CD14-positive monocyte (primary cell): ENCODE data around the gene SLC38A2. TPM values are rescaled to one million over a fixed set of nuclear protein-coding genes. Genes with fewer than 3 reads are reported as not detected.

Experiments used
- DNase-seq, 3 donors: peaks; one replicate each; pipeline ENCODE4 v3.0.0-alpha.2; 2011 to 2022
- H2AFZ ChIP-seq: 2 replicates; pipeline ENCODE4 v1.6.0; 2012; ENCODE audit warnings: mild to moderate bottlenecking, low read depth, low read length, inconsistent platforms; ENCODE audit not compliant: insufficient read depth, poor library complexity, severe bottlenecking
- H3K27ac ChIP-seq, 2 donors: 1 replicate in 1 of 2; 2 replicates in 1 of 2; pipeline ENCODE4 v1.5.1; 2012 to 2013; ENCODE audit warnings: low read length in 2 of 2, control low read depth in 1 of 2, inconsistent platforms in 1 of 2, low read depth in 1 of 2, mild to moderate bottlenecking in 1 of 2
- H3K27me3 ChIP-seq, 2 donors: one replicate each; pipeline versions ENCODE4 v1.6.0 to v1.6.1; 2011 to 2013; ENCODE audit warnings: low read length in 2 of 2; ENCODE audit not compliant: control insufficient read depth in 2 of 2, insufficient read depth in 2 of 2
- H3K36me3 ChIP-seq, 2 donors: replicated peaks in 1 of 2; 1 replicate in 1 of 2; 2 replicates in 1 of 2; pipeline versions ENCODE4 v1.5.1 to v1.6.1; 2012 to 2013; ENCODE audit warnings: low read length in 2 of 2, control low read depth in 1 of 2, inconsistent platforms in 1 of 2, mild to moderate bottlenecking in 1 of 2; ENCODE audit not compliant: insufficient read depth in 2 of 2, control insufficient read depth in 1 of 2
- H3K4me1 ChIP-seq, 2 donors: 1 replicate in 1 of 2; 2 replicates in 1 of 2; pipeline versions ENCODE4 v1.5.1 to v1.6.1; 2012 to 2013; ENCODE audit warnings: low read length in 2 of 2, control low read depth in 1 of 2, inconsistent platforms in 1 of 2, mild to moderate bottlenecking in 1 of 2, moderate library complexity in 1 of 2; ENCODE audit not compliant: insufficient read depth in 2 of 2, control insufficient read depth in 1 of 2
- H3K4me2 ChIP-seq: replicated peaks from 2 replicates; pipeline ENCODE3; 2012; ENCODE audit warnings: low read length, moderate library complexity, mild to moderate bottlenecking; ENCODE audit not compliant: poor library complexity, severe bottlenecking; ENCODE audit errors: extremely low read depth
- H3K4me3 ChIP-seq, 3 experiments: fragments of 200-600 bp in 1 of 3; sonication (generic) in 1 of 3; replicated peaks in 1 of 3; 1 replicate in 2 of 3; 2 replicates in 1 of 3; pipeline ENCODE4 v1.5.1; 2011 to 2013; ENCODE audit warnings: low read length in 3 of 3, mild to moderate bottlenecking in 3 of 3, control low read depth in 2 of 3, low read depth in 2 of 3, inconsistent platforms in 1 of 3, moderate library complexity in 1 of 3
- H3K79me2 ChIP-seq: 2 replicates; pipeline ENCODE4 v1.6.0; 2012; ENCODE audit warnings: mild to moderate bottlenecking, control low read depth, inconsistent platforms, low read length, moderate library complexity; ENCODE audit not compliant: insufficient read depth
- H3K9ac ChIP-seq: 2 replicates; pipeline ENCODE4 v1.6.0; 2017; ENCODE audit warnings: low read length, mild to moderate bottlenecking; ENCODE audit not compliant: insufficient read depth, poor library complexity, severe bottlenecking
- H3K9me3 ChIP-seq, 2 donors: replicated peaks in 1 of 2; 1 replicate in 1 of 2; 2 replicates in 1 of 2; pipeline versions ENCODE4 v1.5.1 to v1.6.1; 2012 to 2013; ENCODE audit warnings: low read length in 2 of 2, control low read depth in 1 of 2; ENCODE audit not compliant: control insufficient read depth in 1 of 2, insufficient read depth in 1 of 2
- H4K20me1 ChIP-seq: 2 replicates; pipeline ENCODE4 v1.6.0; 2012; ENCODE audit warnings: mild to moderate bottlenecking, low read length, control low read depth, moderate library complexity; ENCODE audit not compliant: insufficient read depth
- H3K27ac Mint-ChIP-seq, 7 donors: one replicate each; pipeline ENCODE4 v1.8.0; 2020; ENCODE audit warnings: mild to moderate bottlenecking in 7 of 7, mixed read lengths in 7 of 7, moderate library complexity in 6 of 7, inconsistent platforms in 2 of 7
- H3K27me3 Mint-ChIP-seq, 3 donors: one replicate each; pipeline ENCODE4 v1.8.0; 2021 to 2022; ENCODE audit warnings: low read depth in 3 of 3, mild to moderate bottlenecking in 3 of 3, mixed read lengths in 3 of 3, moderate library complexity in 3 of 3, inconsistent platforms in 1 of 3
- H3K36me3 Mint-ChIP-seq, 2 donors: one replicate each; pipeline ENCODE4 v1.8.0; 2020; ENCODE audit warnings: mixed read lengths in 2 of 2, inconsistent platforms in 1 of 2, mild to moderate bottlenecking in 1 of 2
- H3K4me1 Mint-ChIP-seq: one replicate; pipeline ENCODE4 v1.8.0; 2020; ENCODE audit warnings: mild to moderate bottlenecking, mixed read lengths
- H3K4me3 Mint-ChIP-seq, 2 donors: one replicate each; pipeline ENCODE4 v1.8.0; 2020; ENCODE audit warnings: mild to moderate bottlenecking in 2 of 2, mixed read lengths in 2 of 2, moderate library complexity in 1 of 2
- H3K9me3 Mint-ChIP-seq, 7 donors: one replicate each; pipeline ENCODE4 v1.8.0; 2020 to 2022; ENCODE audit warnings: mixed read lengths in 7 of 7, mild to moderate bottlenecking in 6 of 7, moderate library complexity in 6 of 7, inconsistent platforms in 2 of 7
- WGBS: methylation state at CpG from one replicate; pipeline ENCODE4 v1.1.5; 2013; ENCODE audit warnings: missing lambda C conversion rate; ENCODE audit not compliant: insufficient coverage; 5-methylcytosine and 5-hydroxymethylcytosine counted together
- intact Hi-C, 2 donors: fragments of 100-400 bp; cut with micrococcal nuclease; formaldehyde crosslinking; loops; one replicate each; pipeline versions ENCODE4 v1.15.0 to v1.15.1; 2023
- polyA plus RNA-seq, 3 donors: library from polyadenylated mRNA; depleted of rRNA in 1 of 3; unstranded in 2 of 3; stranded (reverse) in 1 of 3; fragments of 300-500 nt in 2 of 3; fragments of >200 nt in 1 of 3; fragmentation: Illumina TruSeq in 2 of 3; gene quantifications; 1 replicate in 2 of 3; 2 replicates in 1 of 3; pipeline ENCODE4 v1.2.3, GENCODE V29; 2012 to 2021
- TF ChIP-seq, protein P1 (sequence below): fragments of 200-600 bp; IDR thresholded peaks from one replicate; pipeline ENCODE4 v1.8.0; 2022; ENCODE audit warnings: antibody characterized with exemption, mild to moderate bottlenecking

SLC38A2 gene
- polyA plus RNA-seq, 3 donors = 33.8 to 116 (median 48.7) TPM

- H3K27me3 Mint-ChIP-seq = no peaks in the 10 kb centered on the region
- Histone ChIP-seq H3K27me3 (no peaks in the 10 kb centered on the region), H3K9ac (no peak overlapping the region), H3K9me3 (no peaks in the 10 kb centered on the region), H3K4me3 (peak overlapping the region in 1 of 3 experiments; percentile 86), H3K36me3 (no peaks in the 10 kb centered on the region), H4K20me1 (no peaks in the 10 kb centered on the region), H3K79me2 (peaks cover 30% of the 10 kb centered on the region), H2AFZ (no peak overlapping the region), H3K27ac (peak overlapping the region in 1 of 2 donors; percentile 96), H3K4me1 (peaks cover 59 to 67% of the 10 kb centered on the region in 2 donors), H3K4me2 (no peak overlapping the region)
- H3K27ac Mint-ChIP-seq = peak overlapping the region in 6 of 7 donors; percentile 77 to 98 (median 87)
- no peak for DNase-seq
- no peak overlapping the region for H3K4me3 Mint-ChIP-seq
- no peaks in the 10 kb centered on the region for H3K9me3 Mint-ChIP-seq
- intact Hi-C loops = loop anchor here in 1 of 2 donors (2.0 kb wide), 1 partner anchor 15 kb away; no protein-coding TSS in a partner anchor
- H3K4me1 Mint-ChIP-seq = peaks cover 60% of the 10 kb centered on the region
- TF ChIP-seq, protein P1, sequence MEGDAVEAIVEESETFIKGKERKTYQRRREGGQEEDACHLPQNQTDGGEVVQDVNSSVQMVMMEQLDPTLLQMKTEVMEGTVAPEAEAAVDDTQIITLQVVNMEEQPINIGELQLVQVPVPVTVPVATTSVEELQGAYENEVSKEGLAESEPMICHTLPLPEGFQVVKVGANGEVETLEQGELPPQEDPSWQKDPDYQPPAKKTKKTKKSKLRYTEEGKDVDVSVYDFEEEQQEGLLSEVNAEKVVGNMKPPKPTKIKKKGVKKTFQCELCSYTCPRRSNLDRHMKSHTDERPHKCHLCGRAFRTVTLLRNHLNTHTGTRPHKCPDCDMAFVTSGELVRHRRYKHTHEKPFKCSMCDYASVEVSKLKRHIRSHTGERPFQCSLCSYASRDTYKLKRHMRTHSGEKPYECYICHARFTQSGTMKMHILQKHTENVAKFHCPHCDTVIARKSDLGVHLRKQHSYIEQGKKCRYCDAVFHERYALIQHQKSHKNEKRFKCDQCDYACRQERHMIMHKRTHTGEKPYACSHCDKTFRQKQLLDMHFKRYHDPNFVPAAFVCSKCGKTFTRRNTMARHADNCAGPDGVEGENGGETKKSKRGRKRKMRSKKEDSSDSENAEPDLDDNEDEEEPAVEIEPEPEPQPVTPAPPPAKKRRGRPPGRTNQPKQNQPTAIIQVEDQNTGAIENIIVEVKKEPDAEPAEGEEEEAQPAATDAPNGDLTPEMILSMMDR = no peak
- WGBS = 90% methylated on average over 3 of the region's 5 CpGs
- H3K36me3 Mint-ChIP-seq = no peaks in the 10 kb centered on the region
These were observed 12.9 kb upstream of the SLC38A2 start for GRCh38 chr12:46385438-46385837.

DNA sequence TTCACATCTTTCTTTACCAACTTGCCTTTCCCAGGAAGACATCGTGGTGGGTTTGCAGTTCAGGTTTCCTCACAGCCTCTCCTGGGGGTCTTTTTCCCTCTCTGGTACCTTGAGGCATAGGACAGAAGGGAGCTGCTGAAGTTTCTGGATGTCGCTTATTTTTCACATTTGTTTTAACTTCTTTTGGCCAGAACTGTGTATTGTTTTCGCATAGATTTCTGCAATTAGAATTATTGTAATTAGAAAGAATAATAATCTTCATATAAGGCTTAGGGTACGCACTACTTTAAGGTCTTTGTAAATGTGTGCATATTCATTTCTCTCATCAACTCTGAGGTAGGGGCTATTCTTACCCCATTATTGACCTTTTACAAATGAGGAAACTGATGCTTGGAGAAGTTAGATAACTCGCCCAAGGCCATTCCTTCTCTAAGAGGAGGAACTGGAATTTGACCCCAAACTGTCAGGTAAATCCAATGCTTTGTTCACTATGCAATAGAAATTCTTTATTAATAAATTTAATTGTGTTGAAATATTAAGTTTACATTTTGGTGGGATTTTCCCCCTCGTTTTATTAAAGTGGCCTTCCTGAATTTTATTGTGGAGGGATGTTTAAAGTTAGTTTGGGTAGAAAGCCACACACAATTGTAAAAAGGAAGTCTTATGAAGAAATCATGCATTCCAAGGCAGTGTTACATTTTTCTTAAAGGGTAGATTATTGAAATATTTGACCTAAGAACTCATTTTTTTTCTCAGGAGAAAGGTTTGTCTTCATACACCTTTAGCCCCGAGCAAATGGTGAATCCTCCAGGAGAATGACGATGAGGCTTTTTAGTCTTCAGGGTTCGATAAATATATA lies 12.1 kb upstream of the SLC38A2 start:
- Histone ChIP-seq H3K4me1 (peaks cover 59 to 67% of the 10 kb centered on the region in 2 donors), H3K79me2 (peaks cover 30% of the 10 kb centered on the region), H3K4me2 (peak overlapping the region; percentile 82), H3K36me3 (no peaks in the 10 kb centered on the region), H3K27ac (peak overlapping the region; percentile 96 to 100), H3K9ac (peak overlapping the region; percentile 89), H3K4me3 (peak overlapping the region; percentile 80 to 94 (median 86)), H3K27me3 (no peaks in the 10 kb centered on the region), H2AFZ (peak overlapping the region; percentile 88), H4K20me1 (no peaks in the 10 kb centered on the region), H3K9me3 (no peaks in the 10 kb centered on the region)
- H3K9me3 Mint-ChIP-seq = no peaks in the 10 kb centered on the region
- no peaks in the 10 kb centered on the region for H3K27me3 Mint-ChIP-seq
- peaks cover 55% of the 10 kb centered on the region for H3K4me1 Mint-ChIP-seq
- TF ChIP-seq, protein P1 = no peak
- intact Hi-C loops = loop anchor here in 1 of 2 donors (2.0 to 5.0 kb wide), 2 partner anchors 14 to 283 kb away; no protein-coding TSS in a partner anchor
- peak overlapping the region; percentile 83 to 92 for H3K4me3 Mint-ChIP-seq
- H3K27ac Mint-ChIP-seq = peak overlapping the region; percentile 96 to 99 (median 98)
- peak in 2 of 3 donors; percentile 22 to 42 for DNase-seq
- 0% methylated on average over 1 of the region's 9 CpGs for WGBS
- H3K36me3 Mint-ChIP-seq = no peaks in the 10 kb centered on the region
